ENCODE measurements around the gene LPO.

The LPO gene

DNA sequence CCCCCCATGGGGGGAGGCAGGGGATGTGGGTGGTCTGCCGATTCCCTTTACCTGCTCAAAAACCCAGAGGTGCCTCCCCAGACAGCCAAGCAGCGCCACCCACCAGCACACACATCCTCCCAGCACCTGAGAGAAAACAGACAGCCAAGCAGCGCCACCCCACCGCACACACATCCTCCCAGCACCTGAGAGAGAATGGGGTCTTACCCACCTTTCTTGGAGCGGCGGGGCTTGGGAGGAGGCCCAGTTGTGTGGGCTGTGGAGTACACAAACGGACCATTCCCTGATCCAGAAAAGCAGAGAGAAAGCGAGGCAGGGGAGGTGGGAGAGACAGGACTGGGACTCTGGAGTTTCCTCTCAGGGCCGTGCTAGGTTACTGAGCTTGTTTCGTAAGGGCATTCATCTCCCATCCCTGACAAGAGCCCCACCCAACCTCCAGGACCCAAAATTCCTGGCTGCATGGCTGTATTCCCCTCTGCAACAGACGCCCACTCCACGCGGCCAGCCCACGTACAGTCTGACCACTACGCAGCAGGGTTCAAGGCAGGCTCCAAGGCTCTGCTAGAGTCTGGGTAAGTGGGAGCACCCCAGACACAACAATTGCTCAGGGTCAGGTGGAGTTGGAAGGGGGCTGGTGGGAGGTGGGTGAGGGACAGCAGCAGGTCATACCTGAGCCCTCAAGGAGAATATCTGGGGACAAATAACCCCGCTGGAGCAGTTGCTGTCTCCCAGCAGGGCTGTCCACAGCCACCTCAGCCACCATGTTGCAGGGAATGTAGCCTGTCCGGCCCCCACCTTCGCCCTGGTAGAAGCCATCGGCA is 68.0 kb downstream of the LPO start:
- no peak for DNase-seq

DNA sequence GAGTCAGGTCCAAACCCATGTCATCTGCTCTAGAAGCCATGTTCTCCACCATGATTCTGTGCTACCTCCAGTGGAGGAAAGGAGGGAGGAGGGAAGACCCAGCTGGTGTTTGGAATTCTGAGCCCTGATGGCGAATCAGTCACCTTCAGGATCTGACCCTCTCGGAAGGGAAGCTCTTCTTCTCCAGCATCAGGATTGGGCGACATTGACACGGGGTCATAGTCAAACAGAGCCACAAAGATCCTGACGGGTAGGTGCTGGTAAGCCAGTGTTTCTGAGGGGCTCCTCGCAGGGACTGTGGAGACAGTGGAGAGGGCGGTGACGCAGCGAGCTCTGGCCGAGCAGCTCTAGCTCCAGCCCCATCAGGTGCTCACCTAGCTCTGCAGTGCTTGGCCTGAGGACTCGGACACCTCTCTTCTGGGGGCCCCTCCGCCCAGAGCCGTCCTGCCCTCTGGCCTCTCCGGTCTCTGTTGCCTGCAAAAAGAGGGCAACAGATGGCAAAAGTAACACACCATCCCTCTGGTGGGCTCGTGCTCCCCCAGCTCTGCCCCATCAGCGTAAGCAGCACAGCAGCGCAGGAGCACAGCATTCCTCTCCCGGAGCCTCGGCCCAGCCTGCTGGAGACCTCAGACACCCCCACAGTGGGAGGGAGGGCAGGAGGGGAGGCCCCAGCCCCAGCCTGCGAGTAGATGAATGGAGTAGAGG is 69.2 kb downstream of the LPO start:
- no peak for DNase-seq

DNA sequence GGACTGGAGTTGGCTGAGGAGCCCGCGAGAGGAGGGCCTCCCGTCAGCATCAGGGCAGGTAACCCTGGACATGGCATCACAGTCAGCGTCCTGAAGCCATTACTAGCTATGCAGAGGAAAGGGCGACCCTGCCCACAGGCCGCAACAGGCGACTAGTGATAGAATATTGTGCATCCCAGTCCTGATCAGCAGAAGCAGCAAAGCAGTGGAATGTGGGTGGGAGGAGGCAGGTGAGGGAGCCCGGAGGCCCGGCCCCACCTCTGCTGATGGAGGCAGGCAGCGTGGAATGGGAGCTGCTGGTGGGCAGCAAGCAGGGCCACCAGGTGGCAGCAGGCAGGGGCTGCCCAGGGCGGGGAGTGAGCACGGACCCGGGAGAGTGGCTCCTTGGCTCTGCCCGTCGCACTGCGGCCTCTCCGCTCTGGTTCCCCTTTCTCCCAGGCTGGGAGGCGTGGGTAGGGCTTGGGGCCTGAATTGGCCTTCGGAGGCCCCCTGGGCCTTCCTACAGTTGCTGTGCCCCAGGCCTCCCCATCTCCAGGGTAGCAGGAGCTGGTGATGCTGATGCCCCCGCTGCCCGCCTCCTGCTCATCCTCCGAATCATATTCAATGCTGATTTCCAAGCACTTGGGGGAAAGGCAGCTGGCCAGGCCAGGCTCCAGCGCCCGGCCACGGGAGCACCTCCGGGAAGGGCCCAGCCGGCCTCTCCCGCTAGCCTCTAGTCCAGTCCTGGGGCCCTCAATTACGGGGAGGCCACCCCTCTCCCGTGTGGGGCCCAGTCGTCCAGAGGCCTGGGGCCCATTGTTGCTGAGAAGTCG is 70.0 kb downstream of the LPO start:
- DNase-seq: no peak

DNA sequence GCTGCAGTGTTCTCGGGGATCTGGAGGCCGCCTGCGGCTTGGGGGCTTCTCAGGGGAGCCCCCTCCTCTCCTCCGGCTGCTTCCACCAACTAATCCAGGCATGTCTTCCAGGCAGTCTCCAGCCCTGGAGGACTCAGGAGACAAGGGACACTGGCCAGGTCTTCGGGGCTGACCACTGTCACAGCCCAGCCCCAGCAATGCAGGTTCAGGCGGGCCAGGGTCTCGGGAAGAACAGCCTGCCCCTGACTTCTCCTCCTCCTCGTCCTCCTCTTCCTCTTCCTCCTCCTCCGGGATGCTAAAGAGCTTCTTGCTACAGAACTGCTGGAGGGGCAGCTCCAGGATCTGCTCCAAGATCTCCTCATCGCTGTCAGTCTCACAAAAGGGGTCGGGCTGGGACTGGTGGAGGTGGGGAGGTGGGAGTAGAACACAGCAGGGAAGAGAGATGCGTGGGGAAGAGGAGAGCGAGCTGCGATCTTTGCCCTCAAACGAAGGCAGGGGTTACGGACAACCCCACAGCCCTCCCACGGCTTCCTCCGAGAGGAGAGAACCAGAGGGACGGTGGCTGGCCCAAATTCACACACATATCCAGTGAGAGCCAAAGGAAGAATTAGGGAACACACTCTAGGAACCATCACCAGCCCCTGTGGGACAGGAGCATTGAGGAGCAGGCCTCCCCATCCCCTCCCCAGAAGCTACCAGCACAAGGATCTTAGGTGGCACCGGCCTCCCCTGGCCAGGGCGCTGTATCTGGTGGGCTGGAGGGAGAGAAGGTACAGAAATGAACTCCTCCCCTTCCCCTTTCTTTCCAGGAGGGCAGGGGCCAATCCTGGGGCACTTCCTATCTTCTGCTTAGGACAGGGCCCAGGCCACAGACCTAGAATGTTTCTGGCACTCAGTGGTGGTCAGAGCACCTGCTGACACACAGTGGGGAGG is 70.9 kb downstream of the LPO start:
- no peak for DNase-seq

DNA sequence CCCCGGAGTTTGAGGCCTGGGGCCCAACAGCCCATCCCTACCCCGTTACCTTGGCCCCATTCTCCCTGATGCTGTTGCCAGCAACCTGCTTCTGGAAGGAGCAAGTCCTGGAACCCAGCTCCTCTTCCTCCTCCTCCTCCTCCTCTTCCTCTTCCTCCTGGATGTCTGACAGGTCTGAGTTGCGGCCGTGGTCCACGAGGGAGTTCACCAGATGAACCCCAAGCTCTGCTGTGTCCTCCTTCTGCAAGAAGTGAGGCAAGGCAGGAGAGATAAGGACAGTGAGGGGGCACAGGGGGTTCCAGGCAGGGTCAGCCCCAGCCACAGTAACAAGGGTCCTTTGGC is 71.5 kb downstream of the LPO start:
- no peak for DNase-seq

DNA sequence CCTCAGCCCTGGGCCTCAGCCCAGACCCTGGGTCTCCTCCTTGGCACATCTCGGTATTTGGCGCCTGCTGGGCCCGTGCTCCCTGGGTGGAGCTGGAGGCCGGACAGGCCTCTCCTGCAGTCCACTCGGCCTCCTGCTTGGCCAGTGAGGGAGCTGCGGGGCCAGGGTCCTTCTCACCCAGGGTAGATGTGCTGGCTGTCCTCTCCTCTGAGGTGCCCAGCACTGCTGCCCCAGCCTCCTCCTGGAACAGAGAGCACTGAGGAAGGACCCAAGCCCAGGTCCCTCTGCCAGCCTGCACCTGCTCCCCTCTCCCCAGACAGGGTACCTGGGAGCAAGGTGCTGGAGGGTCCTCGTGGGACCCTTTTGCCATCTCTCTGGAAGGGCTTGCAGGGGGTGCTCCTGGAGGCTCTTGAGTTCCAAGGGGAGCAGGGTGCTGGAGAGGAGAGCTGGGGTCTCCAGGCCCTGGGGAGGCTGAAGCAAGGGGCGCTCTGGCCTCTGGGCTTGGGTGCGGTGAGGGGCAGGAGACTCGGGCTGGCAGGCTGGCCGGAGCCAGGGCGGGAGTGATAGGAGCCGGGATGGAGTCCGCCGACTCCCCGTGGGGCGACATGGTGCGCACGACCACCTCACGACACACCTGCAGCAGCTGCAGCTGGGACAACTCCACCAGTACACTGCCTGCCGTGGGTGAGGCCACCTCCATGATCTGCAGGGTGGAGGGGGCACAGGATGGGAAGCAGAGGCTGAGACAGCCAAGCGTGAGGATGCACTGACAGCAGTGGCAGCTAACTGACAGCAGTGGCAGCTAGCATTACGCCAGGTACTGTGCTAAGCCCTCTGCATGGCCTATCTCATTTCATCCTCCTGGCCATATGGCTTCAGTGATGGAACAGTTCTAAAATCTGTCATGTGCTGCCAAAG is 72.4 kb downstream of the LPO start:
- DNase-seq: no peak

DNA sequence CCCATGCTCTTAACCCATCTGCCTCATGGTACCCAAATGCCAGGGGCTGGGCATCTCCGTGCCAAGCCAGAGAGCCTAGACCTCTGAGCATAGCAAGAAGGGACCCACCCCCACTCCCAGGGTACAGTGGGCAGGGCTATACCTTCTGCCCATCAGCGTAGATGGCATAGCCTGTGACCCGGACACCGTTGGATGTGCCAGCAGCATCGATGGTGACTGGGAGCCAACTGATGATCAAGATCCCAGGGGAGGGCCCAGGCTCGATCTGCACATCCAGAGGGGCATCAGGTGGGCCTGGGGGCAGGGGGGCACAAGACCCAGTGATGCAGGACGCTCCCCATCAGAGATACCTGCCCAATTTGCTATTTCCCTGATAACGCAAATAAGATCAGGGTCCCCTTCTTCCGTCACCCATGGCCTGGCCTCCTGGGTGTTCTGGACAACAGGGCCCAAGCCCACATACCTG is 73.1 kb downstream of the LPO start:
- no peak for DNase-seq

DNA sequence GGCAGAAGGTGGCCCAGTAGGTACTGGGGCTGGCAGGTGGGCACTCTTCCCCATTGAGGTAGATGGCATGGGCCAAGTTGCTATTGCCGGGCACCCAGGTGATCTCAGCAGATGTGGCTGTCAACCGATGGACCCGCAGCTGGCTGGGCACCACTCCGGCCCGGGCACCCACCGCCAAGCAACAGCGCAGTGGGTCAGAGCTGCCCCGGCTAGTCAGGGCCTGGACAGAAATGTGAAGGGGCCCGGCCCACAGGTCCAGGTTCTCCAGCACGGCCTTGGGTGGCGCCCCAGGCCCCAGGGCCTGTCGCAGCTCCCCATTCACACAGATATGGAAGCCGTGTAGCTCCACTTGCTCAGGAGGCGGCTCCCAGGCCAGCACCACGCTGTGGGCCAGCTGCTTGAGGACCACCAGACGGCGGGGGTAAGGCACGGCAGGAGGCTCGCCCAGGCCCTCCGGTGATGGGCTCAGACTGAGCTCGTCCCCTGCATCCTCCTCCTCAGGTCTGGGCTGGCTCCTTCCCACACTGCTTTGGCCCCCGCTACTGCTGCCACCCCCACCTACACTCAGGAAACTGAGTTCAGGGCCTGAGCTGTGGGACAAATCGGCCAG is 73.7 kb downstream of the LPO start:
- DNase-seq: no peak

DNA sequence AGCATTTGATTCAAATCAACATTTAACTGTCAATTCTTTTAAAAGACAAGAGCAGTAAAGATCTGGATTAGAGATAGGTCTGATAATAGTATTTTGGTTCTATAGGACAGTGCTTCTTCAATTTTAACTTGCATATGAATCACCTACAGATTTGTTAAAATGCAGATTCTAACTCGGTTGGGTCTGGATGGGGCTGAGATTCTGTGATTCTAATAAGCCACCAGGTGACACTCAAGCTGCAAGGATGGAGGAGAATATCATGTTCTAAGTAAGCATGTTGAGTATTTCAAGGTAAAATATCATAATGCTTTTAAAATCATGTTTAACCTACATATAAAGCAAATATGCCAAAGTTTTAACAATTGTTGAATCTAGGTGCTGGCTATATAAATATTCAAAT is 74.4 kb downstream of the LPO start:
- no peak for DNase-seq

DNA sequence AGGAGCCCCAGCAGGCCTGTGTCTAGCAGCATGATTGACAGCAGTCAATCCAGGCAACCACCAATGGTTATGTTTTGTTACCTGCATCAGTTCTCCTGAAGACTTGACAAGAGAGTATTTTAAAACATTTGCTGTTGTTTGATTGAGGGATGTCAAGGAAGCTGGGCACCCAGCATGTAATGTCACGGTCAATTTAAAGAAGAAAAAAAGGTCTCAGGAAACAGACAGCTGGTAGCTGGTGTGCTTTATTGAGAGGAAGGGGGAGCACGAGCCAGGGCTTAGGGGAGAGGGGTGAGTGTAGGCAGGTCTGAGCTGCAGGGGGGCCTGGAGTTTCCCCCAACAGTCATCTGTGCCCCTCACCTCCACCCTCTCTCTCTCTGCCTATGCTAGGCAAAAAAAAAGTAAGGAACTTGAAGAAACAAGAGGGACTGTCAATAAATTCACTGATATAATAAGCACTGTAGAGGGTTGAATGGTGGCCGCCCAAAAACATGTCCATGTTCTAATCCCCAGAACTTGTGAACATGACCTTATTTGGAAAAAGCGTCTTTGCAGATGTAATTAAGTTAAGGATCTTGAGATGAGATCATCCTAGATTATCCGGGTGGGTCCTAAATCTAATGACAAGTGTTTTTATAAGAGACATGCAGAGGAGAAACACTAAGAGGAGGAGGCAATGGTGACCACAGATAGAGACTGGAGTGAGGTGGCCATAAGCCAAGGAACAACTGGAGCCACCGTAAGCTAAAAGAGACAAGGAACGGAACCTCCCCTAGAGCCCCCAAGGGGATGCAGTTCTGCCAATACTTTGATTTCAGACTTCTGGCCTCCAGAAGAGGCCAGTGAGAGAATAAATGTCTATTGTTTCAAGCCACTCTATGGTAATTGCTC is 75.7 kb downstream of the LPO start:
- no peak for DNase-seq

DNA sequence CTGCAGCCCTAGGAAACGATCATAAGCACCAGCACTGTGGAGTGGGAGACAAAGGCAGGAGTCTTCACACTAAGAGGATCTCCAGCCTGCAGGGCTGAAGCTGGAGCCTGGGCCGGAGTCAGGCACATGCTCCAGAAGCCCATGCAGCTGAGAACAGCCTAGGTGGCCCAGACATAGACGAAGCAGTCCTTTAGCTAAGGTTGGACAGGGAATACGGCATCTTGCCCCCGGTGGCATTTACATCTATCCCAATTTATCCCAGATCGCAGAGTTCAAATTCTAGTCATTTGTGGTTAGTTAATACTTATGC is 76.3 kb downstream of the LPO start:
- DNase-seq: no peak

DNA sequence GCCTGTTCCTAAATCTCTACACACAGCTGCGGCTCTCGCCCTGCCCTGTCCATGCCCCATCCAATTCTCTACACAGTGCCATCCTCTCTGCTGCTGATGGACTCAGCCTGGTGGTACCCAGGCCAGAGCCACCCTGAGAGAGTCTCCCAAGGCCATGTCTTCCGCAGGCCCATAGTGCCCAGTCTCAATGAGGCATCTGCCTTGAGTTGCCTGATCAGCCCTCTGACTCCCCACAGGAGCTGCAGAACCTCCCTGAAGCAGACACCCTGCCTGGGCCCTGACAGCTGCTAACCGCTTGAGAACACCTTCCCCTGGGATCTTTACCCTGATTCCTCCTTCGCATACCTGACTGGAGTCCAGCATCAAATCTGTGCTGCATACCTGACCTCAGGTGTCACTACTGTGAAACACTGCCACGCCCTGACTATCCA is 76.9 kb downstream of the LPO start:
- DNase-seq: no peak

DNA sequence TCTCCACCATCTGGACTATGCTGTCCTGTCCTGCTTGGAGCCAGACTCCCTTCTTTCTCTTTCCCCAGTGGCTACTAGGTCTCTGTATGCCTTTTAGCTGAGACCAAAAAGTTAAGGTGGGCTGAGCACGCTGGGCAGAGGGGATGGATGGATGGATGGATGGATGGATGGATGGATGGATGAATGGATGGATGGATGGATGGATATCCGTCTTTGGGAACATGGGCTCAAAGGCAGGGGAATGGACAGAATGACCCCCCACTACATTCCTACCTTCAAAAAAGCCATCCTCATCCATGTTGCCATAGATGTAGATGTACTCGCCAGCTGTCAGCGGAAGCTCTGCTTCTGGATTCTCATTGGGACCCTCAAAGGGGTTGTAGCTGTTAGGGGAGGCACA is 77.4 kb downstream of the LPO start:
- no peak for DNase-seq

DNA sequence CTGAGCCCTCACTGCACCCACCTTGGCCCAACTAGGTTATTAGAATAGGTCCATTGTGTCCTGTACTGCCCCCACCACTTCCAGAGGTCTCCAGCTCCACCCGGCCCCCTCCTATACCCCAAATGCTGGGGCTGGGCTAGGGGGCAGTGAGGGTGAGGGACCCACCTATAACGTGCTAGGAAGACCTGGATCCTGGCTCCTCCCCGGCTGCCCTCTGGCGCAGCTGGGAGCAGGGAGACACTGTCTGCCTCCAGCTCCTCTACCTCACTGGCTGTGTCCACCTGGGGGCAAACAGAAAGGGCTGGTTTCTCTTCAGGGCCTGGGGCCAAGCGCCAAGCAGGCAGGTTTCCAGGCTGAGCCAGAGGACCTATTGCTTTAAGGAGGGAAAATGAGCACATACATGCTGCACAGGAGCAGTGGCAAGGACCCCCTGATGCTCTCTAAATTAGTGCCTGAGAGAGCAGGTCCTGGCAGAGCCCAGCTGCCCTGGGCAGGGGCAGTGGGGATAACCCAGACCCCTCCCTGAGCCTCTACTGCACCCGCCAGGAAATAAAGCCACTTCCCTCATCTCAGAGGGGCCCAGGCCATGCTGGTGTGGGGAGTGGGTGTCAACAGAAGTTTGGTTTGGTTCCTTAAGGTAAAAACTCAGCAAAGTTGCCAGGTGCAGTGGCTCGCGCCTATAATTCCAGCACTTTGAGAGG is 78.0 kb downstream of the LPO start:
- DNase-seq: no peak

DNA sequence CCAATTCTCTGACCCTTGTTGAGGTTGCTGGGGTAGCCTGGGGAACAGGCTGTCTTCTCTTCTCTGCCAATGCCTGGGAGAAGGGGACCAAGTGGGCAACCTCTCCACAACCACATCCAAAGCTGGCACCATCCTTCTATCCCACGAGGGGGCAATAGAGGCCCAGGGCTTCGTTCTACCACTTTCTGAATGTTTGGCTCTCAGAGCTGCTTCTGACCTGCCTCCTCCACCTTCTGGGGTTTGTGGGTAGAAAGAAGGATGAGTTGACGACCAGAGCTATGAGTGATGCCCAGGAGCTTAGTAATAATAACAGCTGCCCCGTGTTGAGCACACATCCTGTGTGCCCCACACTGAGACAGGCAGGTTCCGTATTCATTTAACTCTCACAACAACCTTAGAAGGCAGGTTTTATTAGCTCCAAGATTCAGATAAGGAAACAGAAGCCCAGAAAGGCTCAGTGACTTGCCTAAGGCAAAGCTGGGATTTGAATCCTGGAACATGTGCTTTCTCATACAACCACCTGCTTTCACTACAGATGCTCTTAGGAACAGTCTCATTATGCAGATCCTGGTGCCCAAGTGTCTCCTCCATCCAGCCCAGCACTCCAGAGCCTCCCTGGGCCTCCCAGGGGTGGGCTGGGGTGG is 79.2 kb downstream of the LPO start:
- no peak for DNase-seq

DNA sequence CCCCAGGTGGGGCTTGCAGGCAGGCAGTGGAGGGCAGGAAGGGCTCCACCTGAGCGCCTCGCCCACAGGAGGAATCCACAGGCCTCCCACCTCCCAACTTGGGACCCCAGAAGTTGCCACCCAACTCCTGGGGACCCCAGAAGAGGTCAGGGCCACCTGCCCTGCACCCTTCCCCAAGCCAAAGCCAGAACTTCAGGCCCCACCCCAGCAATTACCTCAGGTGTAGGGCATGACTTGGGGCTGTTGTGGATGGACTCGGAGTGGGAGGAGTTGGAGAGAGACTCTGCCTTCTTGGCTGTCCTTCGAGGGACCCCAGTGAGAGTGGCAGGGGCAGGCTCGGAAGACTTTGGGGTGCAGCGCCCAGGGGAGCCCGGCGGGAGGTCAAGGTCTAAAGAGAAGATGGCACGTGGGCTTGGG is 79.7 kb downstream of the LPO start:
- no peak for DNase-seq

Measured in NCI-H1048 (cell line).